Stimulated activated CD4-positive, alpha-beta T cell treated with anti-CD3 and anti-CD28 coated beads, Interleukin-15, amount 100 ng/mL, for 24 hours (primary cell): ENCODE data around the gene RBBP6.
"Not testable (repeated sequence)": the region's sequence is repeated elsewhere in the genome, so short reads cannot be mapped to it uniquely, and the experiment has no call there.

Source experiments
- DNase-seq: peaks from one replicate; pipeline ENCODE4 v3.0.0-alpha.2; 2020

RBBP6 gene

DNA sequence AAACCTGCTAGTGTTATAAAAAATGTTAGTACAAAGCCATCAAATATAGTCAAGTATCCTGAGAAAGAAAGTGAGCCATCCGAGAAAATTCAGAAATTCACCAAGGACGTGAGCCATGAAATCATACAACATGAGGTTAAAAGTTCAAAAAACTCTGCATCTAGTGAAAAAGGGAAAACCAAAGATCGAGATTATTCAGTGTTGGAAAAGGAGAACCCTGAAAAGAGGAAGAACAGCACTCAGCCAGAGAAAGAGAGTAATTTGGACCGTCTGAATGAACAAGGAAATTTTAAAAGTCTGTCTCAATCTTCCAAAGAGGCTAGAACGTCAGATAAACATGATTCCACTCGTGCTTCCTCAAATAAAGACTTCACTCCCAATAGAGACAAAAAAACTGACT lies 31.7 kb downstream of the RBBP6 start:
- DNase-seq, result no peak

DNA sequence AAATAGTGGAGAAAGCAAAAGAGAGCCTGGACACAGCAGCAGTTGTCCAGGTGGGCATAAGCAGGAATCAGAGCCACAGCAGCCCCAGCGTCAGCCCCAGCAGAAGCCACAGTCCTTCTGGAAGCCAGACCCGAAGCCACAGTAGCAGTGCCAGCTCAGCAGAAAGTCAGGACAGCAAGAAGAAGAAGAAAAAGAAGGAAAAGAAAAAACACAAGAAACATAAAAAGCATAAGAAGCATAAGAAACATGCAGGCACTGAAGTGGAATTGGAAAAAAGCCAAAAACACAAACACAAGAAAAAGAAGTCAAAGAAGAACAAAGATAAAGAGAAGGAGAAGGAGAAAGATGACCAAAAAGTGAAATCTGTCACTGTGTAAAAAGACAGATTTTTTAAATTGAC lies 32.7 kb downstream of the RBBP6 start:
- no peak for DNase-seq

DNA sequence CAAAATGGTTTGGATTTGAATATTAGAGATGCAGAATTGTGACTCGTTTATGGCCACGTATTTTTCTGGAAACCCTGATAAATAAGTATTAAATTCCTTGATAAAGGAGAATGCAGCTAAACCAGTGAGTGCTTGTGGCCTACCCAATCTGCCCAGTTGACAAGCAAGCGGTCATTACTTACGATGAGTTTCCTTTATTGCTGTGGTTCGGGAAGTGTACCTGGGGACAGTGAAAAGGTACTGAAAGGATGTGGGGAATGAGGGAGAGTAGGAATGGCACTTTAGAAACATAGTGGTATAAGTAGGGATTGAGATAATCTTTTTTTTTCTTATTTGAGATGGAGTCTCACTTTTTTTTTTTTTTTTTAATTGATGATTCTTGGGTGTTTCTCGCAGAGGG lies 33.8 kb downstream of the RBBP6 start:
- DNase-seq, result no peak

DNA sequence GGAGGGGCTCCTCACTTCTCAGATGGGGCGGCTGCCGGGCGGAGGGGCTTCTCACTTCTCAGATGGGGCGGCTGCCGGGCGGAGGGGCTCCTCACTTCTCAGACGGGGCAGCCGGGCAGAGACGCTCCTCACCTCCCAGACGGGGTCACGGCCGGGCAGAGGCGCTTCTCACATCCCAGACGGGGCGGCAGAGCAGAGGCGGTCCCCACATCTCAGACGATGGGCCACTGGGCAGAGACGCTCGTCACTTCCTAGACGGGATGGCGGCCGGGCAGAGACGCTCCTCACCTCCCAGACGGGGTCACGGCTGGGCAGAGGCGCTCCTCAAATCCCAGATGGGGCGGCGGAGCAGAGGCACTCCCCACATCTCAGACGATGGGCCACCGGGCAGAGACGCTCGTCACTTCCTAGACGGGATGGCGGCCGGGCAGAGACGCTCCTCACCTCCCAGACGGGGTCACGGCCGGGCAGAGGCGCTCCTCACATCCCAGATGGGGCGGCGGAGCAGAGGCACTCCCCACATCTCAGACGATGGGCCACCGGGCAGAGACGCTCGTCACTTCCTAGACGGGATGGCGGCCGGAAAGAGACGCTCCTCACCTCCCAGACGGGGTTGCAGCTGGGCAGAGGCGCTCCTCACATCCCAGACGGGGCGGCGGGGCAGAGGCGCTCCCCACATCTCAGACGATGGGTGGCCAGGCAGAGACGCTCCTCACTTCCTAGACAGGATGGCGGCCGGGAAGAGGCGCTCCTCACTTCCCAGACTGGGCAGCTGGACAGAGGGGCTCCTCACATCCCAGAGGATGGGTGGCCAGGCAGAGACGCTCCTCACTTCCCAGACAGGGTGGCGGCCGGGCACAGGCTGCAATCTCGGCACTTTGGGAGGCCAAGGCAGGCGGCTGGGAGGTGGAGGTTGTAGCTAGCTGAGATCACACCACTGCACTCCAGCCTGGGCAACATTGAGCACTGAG lies 35.4 kb downstream of the RBBP6 start:
- not testable (repeated sequence) for DNase-seq

DNA sequence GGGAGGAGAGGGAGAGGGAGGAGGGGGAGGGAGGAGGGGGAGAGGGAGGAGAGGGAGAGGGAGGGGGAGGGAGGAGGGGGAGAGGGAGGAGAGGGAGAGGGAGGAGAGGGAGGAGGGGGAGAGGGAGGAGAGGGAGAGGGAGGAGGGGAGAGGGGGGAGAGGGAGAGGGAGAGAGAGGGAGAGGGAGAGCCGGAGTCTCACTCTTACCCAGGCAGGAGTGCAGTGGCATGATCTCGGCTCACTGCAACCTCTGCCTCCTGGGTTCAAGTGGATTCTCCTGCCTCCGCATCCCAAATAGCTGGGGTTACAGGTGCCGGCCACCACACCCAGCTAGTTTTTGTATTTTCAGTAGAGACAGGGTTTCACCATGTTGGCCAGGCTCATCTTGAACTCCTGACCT lies 36.4 kb downstream of the RBBP6 start:
- DNase-seq, result not testable (repeated sequence)

DNA sequence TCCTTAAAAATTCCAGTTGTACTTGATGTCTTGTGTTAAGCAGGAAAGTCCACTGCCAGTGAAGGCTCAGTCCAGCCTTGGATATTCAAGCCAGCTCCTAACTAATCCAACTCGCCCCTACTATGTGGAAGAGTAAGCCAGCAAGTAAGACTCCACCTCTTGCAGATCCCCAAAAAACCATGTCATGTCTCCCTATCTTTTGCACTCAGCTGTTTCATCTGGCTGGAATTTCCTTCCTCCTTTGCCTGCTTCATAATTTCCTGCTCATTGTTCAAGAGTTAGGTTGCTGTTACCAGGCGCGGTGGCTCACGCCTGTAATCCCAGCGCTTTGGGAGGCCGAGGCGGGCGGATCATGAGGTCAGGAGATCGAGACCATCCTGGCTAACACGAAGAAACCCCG lies 37.8 kb downstream of the RBBP6 start:
- DNase-seq, result no peak

DNA sequence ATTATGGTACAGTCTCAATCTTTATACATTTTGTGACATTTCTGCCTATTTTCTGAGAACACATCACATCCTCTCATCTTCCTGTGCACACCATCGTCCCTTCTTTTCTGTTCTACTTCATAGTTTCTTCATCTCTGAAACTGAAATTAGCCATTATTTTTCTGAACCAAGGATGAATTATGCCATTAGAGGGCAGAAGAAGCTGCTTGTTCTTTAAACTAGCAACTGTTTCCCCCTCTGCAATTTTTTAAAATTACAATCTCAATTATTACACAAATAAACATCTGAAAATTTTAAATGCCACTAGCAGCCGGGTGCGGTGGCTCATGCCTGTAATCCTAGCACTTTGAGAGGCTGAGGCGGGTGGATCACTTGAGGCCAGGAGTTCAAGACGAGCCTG lies 41.3 kb downstream of the RBBP6 start:
- DNase-seq, result no peak

DNA sequence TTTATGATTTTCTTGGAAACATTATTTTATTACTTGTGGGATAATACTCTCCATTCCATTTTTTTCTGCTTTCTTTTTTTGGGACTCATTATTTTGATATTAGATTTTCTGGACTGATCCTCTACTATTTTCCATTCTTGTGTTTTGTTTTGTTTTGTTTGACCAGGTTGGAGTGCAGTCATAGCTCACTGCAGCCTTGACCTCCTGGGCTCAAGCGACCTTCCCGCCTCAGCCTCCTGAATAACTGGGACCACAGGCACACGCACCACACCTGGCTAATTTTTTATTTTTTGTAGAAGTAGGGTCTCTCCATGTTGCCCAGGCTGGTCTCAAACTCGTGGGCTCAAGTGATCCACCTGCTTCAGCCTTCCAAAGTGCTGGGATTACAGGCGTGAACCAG lies 44.1 kb downstream of the RBBP6 start:
- DNase-seq, result no peak

DNA sequence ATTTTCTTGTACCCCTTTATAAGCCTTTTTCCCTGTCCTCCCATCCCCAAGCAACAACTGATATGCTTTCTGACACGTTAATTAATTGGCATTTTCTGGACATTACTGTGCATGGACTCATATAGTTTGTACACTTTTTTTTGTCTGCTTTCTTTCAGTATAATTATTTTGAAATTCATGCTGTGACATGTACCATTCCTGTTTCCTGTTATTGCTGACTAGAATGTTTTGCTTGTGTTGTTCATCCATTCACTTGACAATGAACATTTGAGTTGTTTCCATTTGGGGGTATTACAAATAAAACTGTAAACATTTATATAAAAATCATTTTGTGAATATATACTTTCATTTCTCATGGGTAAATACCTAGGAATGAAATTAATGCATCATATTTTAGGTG lies 50.6 kb downstream of the RBBP6 start:
- no peak for DNase-seq

DNA sequence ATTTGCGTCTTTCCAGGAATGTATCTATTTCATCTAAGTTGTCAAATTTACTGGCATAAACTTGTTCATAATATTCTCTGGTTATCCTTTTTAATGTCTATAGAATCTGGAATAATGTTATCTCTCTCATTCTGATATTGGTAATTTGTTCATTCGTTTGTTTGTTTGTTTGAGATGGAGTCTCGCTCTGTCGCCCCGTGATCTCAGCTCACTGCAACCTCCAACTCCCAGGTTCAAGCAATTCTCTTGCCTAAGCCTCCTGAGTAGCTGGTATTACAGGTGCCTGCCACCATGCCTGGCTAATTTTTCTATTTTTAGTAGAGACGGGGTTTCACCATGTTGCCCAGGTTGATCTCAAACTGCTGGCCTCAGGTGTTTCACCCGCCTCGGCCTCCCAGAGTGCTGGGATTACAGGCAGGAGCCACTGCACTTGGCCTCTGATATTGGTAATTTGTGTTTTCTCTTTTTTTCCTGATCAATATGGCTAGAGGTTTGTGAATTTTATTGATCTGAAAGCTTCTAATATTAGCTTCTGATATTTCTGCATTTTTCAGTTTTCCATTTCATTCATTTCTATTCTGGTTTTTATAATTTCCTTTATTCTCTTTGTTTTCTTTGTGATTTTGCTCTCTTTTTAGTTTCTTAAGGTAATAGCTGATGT lies 59.5 kb downstream of the RBBP6 start:
- no peak for DNase-seq

DNA sequence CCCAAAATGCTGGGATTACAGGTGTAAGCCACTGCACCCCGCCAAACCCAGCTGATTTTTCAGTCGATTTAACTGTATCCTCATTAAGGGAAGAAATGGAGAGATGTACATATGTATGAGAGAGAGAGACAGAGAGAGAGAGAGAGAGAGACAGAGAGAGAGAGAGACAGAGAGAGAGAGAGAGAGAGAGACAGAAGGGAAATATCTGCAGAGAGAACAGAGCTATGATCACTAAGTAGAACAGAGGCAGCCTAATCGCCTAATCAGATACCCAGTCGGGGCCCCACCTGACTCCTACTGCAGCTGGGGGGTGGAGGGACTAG lies 70.0 kb downstream of the RBBP6 start:
- no peak for DNase-seq

DNA sequence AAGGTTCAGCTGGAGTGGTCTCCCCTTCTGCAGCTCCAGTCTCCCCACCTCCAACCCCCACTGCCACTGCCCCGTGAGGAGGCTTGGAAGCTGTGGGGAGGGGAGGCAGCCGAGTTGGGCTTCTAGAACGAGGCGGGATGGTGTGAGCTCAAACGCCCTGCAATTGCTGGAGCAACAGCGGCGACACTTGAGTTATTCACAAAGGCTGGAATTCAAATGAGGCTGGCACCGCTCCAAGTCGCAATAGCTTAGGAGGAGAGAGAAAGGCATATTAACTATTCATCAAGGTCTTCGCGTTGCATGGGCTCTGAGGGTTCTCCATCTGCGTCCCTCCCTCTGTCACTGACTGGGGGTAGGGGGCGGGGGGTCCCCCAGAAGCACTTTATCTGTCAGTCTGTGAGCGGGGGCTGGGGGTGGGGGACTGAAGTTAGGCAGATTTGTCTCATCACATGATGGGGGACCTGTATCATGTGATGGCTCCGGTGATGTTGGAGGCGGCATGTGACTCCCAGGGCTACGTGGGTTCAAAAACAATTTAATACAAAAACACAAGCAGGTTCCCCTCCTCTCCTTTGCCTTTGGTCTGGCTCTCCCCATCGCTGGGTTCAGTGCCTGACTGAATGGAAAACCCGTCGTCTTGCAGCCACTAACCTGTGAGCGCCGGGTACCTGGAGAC lies 70.5 kb downstream of the RBBP6 start:
- peak; percentile 39 for DNase-seq

DNA sequence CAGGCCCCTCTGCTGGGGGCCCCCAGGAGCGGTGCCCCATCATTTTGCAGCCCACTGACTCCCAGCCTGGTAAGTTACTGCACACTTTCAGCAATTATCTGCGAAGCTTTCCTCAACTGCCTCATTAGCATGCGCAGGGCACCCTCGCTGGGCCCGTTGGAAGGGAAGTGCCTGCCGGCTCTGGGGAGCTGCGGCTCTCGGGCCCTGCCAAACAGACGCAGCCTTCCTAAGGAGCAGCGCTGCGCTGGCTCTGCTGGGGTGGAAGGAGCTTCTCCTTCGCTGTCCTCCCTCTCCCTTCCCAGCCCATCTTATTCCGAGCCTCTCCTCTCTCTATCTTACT lies 71.0 kb downstream of the RBBP6 start:
- DNase-seq, result peak; percentile 26

DNA sequence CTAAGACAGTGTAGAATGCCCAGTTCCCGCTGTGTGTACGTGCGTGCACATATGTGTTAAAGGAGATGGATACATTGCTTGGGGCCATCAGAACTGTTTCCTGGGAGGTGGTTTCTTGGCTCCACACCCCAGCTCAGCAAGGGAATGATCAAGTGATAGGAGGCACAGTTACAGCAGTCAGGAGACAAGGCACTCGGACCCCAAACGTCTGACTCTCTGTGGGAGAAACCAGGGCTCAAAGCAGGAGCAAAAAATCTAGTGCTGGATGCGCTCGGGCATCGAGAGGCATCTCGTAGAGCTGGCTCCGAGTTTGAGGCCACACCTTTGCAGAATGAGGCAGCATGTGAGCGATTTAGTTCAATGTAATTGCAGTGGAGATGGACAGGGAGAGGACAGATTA lies 71.9 kb downstream of the RBBP6 start:
- no peak for DNase-seq

DNA sequence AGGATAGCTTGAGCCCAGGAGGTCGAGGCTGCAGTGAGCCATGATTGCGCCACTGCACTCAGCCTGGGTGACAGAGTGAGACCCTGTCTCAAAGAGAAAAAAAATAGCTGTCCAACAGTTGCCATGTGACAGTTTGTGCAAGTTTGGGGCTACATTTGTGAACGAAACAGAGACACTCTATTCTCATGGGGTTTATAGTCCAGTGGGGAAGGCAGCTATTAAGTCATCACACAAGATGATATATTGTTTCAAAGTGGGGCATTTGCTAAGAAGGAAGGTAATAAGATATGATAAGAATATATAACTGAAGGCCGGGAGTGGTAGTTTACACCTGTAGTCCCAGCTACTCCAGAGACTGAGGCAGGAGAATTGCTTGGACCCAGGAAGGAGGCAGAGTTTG lies 73.3 kb downstream of the RBBP6 start:
- no peak for DNase-seq

DNA sequence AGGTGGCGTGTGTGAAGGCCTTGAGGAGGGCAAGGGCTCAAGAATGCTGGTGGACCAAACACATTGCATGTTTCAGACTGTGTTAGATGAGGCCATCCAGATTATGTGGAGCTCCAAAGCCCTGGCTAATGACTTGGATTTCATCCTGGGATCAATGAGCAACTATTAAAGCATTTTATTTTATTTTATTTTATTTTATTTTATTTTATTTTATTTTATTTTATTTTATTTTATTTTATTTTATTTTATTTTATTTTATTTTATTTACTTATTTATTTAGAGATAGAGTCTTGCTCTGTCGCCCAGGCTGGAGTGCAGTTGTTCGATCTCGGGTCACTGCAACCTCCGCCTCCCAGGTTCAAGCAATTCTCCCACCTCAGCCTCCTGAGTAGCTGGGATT lies 73.9 kb downstream of the RBBP6 start:
- not testable (repeated sequence) for DNase-seq

DNA sequence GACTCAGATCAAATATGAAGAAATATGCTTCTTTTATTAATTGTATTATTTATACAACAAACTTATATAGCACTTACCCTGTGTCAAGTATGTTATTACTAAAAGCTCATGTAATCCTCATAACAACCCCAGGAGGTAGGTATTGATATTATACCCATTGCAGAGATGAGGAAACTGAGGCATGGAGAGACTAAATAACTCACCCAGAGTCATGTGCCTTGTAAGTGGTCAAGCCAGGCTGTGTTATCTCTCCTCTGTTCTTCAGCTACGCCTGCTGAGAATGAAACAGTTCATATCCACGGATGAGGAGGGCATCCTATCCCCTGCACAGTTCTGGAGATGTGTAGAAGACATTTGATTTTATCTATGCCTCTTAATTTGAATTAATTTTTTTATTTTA lies 78.1 kb downstream of the RBBP6 start:
- no peak for DNase-seq
